ENCODE measurements around the gene FOXP4. TPM values are rescaled to one million over a fixed set of nuclear protein-coding genes. Genes with fewer than 3 reads are reported as not detected.

FOXP4 gene
- total and polyA plus RNA-seq, 2 of the 13 experiments (the other 11 are each of a cell fraction or from before 2014, with no cell fraction given): 11.0 to 12.4 TPM

DNA sequence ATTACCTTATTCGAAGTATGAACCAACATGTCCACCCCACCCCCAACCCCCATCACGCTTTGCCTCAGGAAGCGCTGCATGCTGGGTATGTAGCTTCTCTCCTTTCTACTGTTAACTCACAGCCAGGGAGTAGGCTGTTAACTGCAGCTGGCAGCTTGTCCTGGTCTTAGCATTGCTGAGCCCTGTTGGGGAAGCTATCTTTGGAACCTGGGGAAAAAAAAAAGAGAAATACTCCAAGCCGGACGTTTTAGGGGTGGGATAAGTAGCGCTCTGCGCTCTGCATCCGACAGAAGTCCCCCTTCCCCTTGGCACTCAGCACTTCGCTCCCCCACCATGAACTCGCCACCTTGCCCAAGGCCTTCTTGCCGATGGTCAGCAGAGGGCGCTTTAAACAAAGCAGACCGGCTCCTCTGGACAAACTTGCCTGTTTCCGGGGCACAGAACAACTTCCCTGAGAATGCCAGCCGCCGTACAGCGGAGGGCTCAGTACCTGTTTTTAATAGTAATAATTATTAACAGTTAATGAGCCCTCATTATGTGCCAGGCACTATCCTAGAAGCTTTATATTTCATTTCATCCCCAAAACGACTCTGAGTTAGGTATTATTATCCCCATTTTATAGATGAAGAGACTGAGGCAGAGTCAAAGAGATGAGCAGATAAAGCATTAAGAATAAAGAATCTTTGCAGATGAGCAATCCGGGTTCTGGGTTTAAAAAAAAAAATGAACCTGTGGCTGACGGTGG is 56.9 kb downstream of the FOXP4 start (continued):
- TF ChIP-seq ZNF263 (CRISPR knock-in tag; IDR thresholded peaks at IDR 0.05) (no peak), TARDBP (CRISPR knock-in tag; IDR thresholded peaks at IDR 0.05) (no peak), PHF8 (CRISPR knock-in tag; IDR thresholded peaks at IDR 0.05) (peak; percentile 29; the same call in 1 of the 2 replicates), TCF12 (IDR thresholded peaks at IDR 0.05) (no peak), TCF12 (CRISPR knock-in tag; IDR thresholded peaks at IDR 0.05) (no peak), ZBTB7A (CRISPR knock-in tag; IDR thresholded peaks at IDR 0.05) (no peak), ZNF24 (IDR thresholded peaks at IDR 0.05) (no peak), HDAC2 (CRISPR knock-in tag; IDR thresholded peaks at IDR 0.05) (no peak), PLRG1 (conservative IDR thresholded peaks at IDR 0.05) (no peak), KDM5B (CRISPR knock-in tag; IDR thresholded peaks at IDR 0.05; ENCODE audit: borderline replicate concordance) (no peak), MTA3 (CRISPR knock-in tag; IDR thresholded peaks at IDR 0.05) (no peak), NAIF1 (CRISPR knock-in tag; IDR thresholded peaks at IDR 0.05; ENCODE audit: borderline replicate concordance) (0 out of 2 replicates have a peak, but pooled peaks have one; percentile 43), HMG20A (CRISPR knock-in tag; IDR thresholded peaks at IDR 0.05; ENCODE audit: borderline replicate concordance) (no peak), DRAP1 (CRISPR knock-in tag; IDR thresholded peaks at IDR 0.05) (peak; percentile 42; the same call in 1 of the 2 replicates), FOXA3 (CRISPR knock-in tag; IDR thresholded peaks at IDR 0.05) (peak; percentile 50; the same call in 1 of the 2 replicates), ZNF17 (CRISPR knock-in tag; IDR thresholded peaks at IDR 0.05) (peak; percentile 36; the same call in 1 of the 2 replicates), ZGPAT (CRISPR knock-in tag; IDR thresholded peaks at IDR 0.05) (peak; percentile 58; the same call in 1 of the 2 replicates), HNRNPL (IDR thresholded peaks at IDR 0.05; ENCODE audit: low read depth, low read length) (0 out of 2 replicates have a peak, but pooled peaks have one; percentile 43)
- TF ChIP-seq, protein P1, sequence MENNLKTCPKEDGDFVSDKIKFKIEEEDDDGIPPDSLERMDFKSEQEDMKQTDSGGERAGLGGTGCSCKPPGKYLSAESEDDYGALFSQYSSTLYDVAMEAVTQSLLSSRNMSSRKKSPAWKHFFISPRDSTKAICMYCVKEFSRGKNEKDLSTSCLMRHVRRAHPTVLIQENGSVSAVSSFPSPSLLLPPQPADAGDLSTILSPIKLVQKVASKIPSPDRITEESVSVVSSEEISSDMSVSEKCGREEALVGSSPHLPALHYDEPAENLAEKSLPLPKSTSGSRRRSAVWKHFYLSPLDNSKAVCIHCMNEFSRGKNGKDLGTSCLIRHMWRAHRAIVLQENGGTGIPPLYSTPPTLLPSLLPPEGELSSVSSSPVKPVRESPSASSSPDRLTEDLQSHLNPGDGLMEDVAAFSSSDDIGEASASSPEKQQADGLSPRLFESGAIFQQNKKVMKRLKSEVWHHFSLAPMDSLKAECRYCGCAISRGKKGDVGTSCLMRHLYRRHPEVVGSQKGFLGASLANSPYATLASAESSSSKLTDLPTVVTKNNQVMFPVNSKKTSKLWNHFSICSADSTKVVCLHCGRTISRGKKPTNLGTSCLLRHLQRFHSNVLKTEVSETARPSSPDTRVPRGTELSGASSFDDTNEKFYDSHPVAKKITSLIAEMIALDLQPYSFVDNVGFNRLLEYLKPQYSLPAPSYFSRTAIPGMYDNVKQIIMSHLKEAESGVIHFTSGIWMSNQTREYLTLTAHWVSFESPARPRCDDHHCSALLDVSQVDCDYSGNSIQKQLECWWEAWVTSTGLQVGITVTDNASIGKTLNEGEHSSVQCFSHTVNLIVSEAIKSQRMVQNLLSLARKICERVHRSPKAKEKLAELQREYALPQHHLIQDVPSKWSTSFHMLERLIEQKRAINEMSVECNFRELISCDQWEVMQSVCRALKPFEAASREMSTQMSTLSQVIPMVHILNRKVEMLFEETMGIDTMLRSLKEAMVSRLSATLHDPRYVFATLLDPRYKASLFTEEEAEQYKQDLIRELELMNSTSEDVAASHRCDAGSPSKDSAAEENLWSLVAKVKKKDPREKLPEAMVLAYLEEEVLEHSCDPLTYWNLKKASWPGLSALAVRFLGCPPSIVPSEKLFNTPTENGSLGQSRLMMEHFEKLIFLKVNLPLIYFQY (CRISPR knock-in tag; IDR thresholded peaks at IDR 0.05; ENCODE audit: borderline replicate concordance): 0 out of 2 replicates have a peak, but pooled peaks have one; percentile 40
- TF ChIP-seq, protein P2, sequence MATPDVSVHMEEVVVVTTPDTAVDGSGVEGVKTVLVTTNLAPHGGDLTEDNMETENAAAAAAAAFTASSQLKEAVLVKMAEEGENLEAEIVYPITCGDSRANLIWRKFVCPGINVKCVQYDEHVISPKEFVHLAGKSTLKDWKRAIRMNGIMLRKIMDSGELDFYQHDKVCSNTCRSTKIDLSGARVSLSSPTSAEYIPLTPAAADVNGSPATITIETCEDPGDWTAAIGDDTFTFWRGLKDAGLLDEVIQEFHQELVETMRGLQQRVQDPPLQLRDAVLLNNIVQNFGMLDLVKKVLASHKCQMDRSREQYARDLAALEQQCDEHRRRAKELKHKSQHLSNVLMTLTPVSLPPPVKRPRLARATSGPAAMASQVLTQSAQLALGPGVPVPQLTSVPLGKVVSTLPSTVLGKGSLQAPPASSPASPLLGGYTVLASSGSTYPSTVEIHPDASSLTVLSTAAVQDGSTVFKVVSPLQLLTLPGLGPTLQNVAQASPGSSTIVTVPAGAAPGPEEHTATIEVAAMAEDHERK (CRISPR knock-in tag; IDR thresholded peaks at IDR 0.05; ENCODE audit: low read depth): no peak
- TF ChIP-seq, protein P3, sequence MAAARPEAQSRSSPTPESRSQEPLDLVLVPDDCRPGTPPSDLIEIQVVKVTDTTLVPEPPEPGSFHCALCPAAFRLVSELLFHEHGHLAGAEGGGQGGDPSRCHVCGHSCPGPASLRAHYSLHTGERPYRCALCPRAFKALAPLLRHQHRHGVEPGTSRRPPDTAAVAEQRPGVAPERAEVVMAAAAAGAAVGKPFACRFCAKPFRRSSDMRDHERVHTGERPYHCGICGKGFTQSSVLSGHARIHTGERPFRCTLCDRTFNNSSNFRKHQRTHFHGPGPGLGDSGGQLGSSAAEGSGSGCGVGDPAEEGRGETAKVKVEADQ (CRISPR knock-in tag; IDR thresholded peaks at IDR 0.05; ENCODE audit: borderline replicate concordance): no peak

All from HepG2 (cell line).